K562 treated with DMSO at 1 percent for 24 hours (cell line): ENCODE data around the gene GPC6. TPM values are rescaled to one million over a fixed set of nuclear protein-coding genes. Genes with fewer than 3 reads are reported as not detected.

Source experiments
- total RNA-seq: library from RNA; unstranded; fragments of 300-600 nt; gene quantifications from 2 replicates; pipeline ENCODE4 v1.2.3, GENCODE V29; 2022; ENCODE audit warnings: low read depth; ENCODE audit not compliant: insufficient read depth

The GPC6 gene
- total RNA-seq = not detected in 2 replicates

GRCh38 chr13:93226623-93227279, at the start of gene GPC6:
TSS of gene GPC6 (plus strand) at chr13:93226807.

